GM19099 (cell line): ENCODE data around the gene TRIM68.

Experiments
- POLR2A ChIP-seq: IDR thresholded peaks from 3 replicates; pipeline ENCODE4 v1.6.1; 2011; ENCODE audit warnings: low read depth; ENCODE audit not compliant: insufficient read length; ENCODE audit errors: extremely low read depth

TRIM68 gene

DNA sequence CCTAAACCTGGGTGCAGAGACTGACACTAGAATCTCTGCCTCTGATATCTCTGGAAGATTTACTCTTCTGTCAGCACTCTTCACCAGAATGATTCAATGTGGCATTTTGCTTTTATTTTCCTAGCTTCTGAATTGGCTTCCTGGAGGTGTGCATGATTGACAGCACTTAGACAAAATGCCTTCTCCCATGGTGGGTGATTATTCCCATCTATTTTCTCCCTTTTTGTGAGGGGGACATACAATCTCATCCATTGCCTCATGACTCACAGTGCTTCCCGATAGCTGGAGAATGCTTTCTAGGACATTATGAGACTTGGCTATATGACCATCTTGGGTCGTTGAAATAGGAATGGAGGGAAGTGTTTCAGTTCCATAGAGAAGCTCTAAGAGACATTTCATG is 4.0 kb upstream of the TRIM68 start:
- TF ChIP-seq POLR2A: no peak

DNA sequence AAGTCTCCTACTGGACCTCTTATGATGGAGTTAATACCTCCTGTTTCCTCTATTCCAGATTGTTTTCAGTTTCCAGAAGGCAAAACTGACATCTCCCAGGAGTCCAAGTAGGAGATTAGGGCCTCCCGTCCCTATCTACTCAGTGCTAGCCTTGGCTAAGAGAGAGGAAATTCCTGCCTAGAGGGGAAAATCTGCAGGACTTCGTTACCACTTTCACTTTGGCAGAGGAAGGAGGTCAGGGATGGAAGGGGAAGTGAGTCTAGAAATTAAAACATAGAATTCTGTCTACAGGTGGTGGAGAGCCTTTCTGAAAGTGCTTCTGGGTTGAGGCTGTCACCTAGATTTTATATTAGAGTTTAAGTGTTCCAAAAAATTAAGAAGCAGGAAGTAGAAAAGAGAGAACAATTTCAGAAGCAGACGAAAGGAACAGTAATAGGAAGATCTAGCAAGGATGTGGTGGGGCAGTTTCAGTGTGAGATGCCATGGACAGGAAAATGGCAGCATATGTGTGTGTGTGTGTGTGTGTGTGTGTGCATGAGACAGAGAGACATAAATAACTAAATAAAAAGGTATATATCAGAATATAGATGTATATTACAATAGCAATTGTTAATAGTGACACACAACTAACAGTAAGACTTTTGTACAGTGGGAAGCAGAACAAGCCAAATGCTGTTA is 2.4 kb upstream of the TRIM68 start:
- TF ChIP-seq POLR2A: no peak

DNA sequence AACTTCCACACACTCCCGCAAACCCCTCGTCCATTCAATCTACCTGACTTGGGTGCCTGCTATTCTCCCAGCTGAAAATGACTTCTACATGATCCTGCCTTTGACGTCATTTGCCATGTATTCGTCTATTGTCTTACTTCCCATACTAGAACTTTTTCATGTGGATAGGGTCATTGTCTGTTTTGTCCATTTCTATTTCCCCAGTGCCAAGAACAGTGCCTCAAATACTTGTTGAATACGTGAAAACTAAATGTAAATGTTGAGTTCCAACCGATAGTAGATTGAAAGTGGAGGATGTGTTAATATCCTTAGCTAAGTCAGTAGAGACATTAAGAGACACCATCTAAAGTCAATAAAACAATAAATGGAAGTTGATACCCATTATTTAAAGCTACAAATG is 935 bp downstream of the TRIM68 start:
- TF ChIP-seq POLR2A: no peak

DNA sequence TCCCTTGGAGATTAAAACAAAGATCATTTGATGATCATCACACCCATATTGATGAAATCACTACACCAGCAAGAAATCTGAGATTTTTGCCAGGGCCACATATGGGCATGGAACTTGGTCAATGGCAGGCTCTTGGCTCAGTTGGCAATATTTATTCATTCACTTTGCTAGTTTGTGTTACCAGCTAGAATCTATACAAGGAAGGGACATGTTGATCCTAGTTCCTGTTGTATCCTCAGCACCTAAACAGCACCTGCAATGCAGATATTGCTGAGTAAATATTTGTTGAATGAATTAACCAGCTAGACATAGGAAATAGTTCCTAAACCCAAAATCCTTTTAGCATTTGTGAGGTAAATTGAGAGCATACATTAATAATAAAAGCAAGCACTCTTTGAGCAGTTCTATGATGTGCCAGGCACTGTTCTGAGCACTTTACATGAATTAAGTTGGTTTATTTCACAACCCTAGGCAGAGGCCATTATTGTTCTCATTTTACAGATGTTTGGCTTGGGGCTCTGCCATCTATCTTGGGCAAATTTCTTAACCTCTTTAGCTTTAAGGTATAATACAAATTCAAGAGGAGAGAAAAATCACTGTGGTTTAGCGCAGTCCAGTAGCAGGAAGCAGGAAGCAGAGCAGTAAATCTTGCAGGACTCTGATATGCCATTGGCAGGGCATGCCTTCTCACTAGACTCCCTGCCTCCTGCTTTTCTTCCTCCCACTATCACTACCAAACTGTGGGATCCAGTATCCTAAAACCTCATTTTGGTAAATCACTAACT is 1.6 kb downstream of the TRIM68 start:
- TF ChIP-seq POLR2A: no peak

DNA sequence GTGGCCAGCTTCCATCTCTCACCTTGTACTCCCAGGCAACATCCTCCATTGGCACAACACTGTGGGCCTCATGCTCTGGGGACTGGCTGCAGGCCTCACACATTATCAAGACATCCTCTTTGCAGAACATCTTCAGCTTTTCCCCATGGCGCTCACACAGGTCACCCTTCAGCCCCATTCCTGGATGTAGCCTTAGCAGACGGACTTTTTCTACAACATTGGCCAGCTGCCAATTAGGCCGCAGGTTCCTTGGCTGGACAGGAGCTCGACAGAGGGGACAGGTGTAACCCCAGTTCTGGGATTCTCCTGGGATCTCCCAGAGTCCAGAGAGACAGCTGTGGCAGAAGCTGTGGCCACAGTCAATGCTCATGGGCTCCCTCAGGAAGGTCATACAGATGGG is 3.0 kb downstream of the TRIM68 start:
- no peak for TF ChIP-seq POLR2A

DNA sequence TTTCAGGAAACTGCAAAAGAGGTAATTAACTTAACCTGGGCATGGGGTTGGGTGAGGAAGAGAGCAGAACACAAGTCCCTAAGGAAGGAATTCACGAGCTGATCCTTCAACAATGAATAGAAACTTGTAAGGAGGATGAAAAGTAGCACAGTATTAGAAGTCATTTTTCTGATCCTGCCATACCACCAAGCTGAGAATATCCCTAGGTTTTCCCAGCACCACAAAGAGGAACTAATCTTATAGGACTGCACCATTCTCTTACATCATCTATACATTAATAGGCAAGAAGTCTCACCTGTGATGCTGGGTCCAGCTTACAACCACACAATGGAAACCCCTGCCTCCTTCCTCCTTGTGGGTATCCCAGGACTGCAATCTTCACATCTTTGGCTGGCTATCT is 14.3 kb downstream of the TRIM68 start, which contains the start of gene OR52I1:
OR52I1 (plus strand) TSS at position 301 of the 400 bp plus-strand sequence; CDS start at position 301, 0 bp downstream.
- no peak for TF ChIP-seq POLR2A

DNA sequence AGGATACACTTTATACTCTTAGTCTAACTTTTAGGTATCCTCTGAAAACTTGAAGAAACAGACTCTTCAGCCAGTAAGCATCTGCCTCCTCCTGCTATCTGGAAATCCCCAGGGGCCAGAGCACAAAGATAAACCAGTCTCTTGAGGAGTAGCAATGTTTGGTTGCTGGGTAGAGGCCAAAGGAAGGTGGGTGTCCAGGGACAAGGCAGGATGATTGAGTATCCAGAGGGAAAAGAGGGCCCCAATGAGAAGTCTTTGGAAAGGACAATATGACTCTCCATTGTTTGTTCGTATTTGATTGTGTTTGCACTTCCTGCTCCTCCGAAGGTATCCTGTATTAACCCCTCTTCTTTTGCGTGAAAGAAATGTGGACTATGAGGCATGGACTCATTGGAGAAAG is 19.0 kb downstream of the TRIM68 start:
- TF ChIP-seq POLR2A: no peak

DNA sequence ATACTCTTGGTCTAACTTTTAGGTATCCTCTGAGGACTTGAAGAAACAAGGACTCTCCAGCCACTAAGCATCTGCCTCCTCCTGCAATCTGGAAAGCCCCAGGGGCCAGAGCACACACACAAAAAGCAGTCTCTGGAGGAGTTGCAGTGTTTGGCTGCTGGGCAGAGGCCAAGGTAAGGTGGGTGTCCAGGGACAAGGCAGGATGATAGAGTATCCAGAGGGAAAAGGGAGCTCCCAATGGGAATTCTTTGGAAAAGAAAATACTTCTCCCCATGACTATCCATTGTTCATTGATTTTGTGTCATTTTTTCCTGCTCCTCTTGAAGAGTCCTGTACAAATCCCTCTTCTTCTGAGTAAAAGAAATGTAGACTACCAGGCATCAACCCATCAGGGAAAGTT is 26.6 kb downstream of the TRIM68 start, which contains the start of gene OR52I2:
OR52I2 (plus strand) TSS at position 301 of the 400 bp plus-strand sequence.
- no peak for TF ChIP-seq POLR2A

DNA sequence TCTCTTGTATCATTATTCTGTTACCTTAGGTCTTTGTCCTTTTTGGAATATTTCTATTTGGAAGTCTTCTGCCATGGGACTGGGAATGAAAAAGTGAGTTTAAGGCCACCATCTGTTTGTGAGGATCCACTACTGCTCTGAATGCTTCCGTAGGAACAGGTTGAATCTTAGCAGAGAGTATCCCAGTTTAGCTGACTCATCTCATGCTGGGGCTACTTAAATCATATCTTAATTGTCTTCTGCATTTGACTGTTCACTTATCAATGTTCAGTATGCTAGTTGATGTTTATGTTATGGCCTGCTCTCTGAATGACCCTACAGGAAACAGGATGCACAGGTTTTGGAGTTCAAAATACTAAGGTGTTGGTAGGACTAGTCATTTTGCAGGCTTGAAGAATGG is 27.9 kb downstream of the TRIM68 start:
- TF ChIP-seq POLR2A: no peak

DNA sequence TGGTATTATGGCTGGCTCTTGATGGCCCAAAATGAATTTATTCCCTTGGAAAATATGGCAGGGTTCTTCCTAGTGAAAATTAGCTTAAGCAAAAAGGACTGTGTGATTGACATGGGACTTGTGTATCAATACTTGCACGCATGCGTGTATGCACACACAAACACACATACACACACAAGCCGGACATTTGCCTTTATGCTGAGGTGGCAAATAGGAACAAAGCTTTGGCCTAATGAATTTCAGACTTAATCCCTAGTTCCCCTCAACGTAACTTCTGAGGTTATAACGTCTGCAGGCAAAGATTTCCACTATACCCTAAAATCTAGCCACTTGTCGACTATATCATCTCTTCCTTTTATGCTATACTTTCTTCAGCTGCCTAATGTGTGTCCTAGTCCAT is 29.4 kb downstream of the TRIM68 start:
- no peak for TF ChIP-seq POLR2A

DNA sequence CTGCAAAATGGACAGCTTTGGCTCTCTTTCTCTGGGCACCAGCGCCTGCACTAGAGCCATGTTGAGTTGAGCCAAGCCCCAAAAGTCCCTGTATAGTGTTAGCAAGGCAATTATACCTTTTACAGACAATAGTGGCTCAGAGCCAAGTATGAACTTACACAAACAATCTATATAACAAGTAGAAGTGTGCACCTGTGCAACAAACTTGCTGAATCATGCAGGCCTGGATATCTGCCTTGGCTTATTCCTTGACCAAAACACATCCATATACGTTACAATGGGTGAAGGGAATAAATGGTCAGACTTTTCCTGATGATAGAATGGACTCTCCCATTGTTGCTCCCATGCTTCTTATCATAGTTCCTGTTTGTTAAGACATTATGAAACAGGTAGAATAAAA is 30.3 kb downstream of the TRIM68 start:
- TF ChIP-seq POLR2A: no peak

DNA sequence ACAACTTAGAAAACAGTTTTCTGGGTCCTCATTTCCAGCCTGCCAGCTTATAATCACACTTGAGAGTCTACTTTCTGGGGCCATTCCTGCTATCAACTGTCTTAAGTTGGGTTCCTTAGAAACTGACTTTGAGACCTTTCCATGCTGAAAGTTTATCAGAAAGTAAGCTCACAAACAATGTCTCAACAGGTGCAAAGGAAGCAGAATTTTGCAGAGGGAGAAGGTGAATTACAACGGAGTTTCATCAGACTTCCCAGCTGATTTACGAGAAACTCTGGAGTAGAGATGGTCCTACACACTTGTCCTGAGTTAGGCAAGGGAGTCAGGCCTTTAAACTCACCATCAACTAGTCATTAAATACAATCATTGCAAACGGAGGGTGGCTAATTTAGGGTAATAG is 31.2 kb downstream of the TRIM68 start:
- TF ChIP-seq POLR2A: no peak

DNA sequence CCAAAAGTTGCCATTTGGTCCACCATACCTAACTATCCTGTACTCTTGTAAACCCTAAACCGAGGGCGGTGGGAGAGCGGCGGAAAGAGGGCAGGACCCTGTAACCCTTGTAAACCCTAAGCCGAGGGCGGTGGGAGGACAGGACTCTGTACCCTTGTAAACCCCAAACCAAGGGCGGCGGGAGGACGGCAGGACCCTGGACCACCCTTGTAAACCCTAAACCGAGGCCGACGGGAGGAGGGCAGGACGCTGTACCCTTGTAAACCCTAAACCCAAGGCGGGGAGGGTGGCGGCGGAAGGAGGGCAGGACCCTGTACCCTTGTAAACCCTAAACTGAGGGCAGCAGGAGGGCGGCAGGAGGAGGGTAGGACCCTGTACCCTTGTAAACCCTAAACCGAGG is 39.0 kb downstream of the TRIM68 start:
- TF ChIP-seq POLR2A: no peak

DNA sequence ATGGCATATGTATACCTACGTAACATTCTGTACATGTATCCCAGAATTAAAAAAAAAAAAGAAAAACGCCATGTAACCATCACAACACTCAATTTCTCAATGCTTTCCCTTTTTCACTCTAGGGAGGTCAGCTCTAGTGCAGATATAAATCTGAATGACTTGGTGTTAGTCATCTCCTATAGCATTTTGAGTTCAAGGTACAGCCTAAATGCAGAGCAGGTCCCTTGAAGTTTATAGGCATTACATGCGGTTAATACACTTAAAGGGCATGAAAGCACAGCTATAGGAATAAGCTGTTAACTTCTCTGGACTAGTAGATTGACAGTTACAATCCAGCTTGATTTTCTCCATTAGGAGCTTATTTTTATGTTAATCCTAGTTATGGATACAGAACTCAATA is 42.7 kb downstream of the TRIM68 start:
- TF ChIP-seq POLR2A: no peak

DNA sequence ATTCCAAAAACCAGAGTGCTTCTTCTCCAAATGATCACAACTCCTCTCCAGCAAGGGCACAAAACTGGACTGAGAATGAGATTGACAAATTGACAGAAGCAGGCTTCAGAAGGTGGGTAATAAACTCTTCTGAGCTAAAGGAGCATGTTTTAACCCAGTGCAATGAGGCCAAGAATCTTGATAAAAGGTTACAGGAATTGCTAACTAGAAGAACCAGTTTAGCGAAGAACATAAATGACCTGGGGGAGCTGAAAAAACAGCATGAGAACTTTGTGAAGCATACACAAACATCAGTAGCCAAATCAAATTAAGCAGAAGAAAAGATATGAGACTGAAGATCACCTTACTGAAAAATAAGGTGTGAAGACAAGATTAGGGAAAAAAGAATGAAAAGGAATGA is 47.6 kb downstream of the TRIM68 start:
- no peak for TF ChIP-seq POLR2A
